Measurements from ENCODE around the gene TERT. TPM values are rescaled to one million over a fixed set of nuclear protein-coding genes. Genes with fewer than 3 reads are reported as not detected.
A peak's percentile ranks its signal among the peaks of the same experiment; 100 is the strongest.

TERT gene
- total RNA-seq, 2 experiments from 2014 or later = 156 to 198 TPM

DNA sequence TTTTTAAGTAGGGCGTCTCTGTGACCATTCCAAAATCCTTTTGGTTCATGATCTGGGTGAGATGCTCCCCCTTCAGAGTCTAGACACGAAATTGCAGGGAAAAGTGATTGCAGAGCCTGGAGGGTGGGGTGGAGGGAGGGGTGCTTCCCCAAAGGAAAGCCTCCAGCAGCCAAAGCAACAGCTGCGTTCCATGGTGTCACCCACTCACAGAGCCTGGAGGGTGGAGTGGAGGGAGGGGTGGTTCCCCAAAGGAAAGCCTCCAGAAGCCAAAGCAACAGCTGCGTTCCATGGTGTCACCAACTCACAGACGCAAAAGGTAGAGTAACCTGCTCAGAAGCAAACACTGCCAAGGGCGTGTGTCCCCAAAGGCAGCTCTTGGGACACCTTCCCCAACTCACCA is 47.1 kb downstream of the TERT start:
- Histone ChIP-seq H3K79me2 (ENCODE audit: insufficient read depth, low read depth, low read length) (no peaks in the 10 kb centered on the region), H2AFZ (ENCODE audit: low read length) (no peak overlapping the region), H3K4me3 (ENCODE audit: low read depth, low read length, poor library complexity, severe bottlenecking) (no peak overlapping the region), H3K4me1 (ENCODE audit: insufficient read depth, low read length, poor library complexity, severe bottlenecking) (peaks cover 19% of the 10 kb centered on the region), H3K27ac (ENCODE audit: low read depth, low read length, poor library complexity, severe bottlenecking) (no peak overlapping the region), H3K9me2 (ENCODE audit: insufficient read depth, low read length) (no peaks in the 10 kb centered on the region), H3K9me3 (ENCODE audit: low read length) (no peaks in the 10 kb centered on the region), H3K36me3 (ENCODE audit: insufficient read depth, low read length) (peaks cover 38% of the 10 kb centered on the region), H4K20me1 (ENCODE audit: insufficient read depth, low read length) (no peaks in the 10 kb centered on the region; the same call in 1 of the 2 replicates), H3K4me2 (ENCODE audit: low read length) (no peak overlapping the region)
- TF ChIP-seq EZH2phosphoT487 (IDR thresholded peaks at IDR 0.05; ENCODE audit: borderline replicate concordance, low read depth, low read length) = no peak
- TF ChIP-seq, protein P1, sequence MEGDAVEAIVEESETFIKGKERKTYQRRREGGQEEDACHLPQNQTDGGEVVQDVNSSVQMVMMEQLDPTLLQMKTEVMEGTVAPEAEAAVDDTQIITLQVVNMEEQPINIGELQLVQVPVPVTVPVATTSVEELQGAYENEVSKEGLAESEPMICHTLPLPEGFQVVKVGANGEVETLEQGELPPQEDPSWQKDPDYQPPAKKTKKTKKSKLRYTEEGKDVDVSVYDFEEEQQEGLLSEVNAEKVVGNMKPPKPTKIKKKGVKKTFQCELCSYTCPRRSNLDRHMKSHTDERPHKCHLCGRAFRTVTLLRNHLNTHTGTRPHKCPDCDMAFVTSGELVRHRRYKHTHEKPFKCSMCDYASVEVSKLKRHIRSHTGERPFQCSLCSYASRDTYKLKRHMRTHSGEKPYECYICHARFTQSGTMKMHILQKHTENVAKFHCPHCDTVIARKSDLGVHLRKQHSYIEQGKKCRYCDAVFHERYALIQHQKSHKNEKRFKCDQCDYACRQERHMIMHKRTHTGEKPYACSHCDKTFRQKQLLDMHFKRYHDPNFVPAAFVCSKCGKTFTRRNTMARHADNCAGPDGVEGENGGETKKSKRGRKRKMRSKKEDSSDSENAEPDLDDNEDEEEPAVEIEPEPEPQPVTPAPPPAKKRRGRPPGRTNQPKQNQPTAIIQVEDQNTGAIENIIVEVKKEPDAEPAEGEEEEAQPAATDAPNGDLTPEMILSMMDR (conservative IDR thresholded peaks at IDR 0.05; ENCODE audit: low read length) = no peak
- POLR2A ChIA-PET = no interaction called here
- CTCF ChIA-PET (ENCODE audit: unreplicated experiment) = interaction anchor here (0.6 kb wide), 1 partner anchor 153 kb away, joined by 3 read pairs; no protein-coding TSS in a partner anchor
- no peak for DNase-seq (ENCODE audit: low spot score)
- BruUV-seq (replicated peaks) = no TSS peak
- intact Hi-C loops (cut with micrococcal nuclease; ENCODE audit: unreplicated experiment) = no loop called here

DNA sequence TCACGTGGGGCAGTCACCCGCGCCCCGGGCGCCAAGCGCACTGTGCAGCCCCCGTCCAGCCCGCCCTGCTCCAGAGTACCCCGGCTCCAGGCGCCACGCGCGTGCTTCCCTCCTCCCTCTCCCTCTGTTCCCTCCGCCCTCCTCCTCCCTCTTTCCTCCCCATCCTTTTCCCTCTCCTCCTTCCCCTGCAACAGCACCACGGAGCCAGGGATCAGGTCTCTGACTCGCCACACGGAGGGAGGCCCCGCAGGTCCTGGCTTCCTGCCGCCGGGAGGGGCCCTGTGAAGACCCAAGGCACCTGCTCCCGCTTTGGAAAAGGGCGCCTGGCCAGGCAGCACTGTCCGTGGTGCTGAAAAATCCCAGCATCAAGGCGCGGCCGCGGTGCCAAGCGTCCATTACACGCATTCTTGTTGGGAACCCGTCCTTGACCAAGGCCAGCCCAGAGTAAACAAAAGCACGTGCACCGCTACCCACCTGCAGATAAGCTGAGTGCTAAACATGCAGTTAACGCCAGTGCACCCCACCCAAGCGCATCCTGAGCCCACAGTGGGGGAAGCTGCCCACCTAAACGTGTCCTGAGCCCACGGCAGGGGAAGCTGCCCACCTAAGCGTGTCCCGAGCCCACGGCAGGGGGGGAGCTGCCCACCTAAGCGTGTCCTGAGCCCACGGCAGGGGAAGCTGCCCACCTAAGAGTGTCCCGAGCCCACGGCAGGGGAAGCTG is 48.0 kb downstream of the TERT start:
- Histone ChIP-seq H3K9me2 (ENCODE audit: insufficient read depth, low read length) (no peaks in the 10 kb centered on the region), H3K4me2 (ENCODE audit: low read length) (no peak overlapping the region), H2AFZ (ENCODE audit: low read length) (no peak overlapping the region), H3K4me3 (ENCODE audit: low read depth, low read length, poor library complexity, severe bottlenecking) (no peak overlapping the region), H3K4me1 (ENCODE audit: insufficient read depth, low read length, poor library complexity, severe bottlenecking) (peaks cover 19% of the 10 kb centered on the region), H3K27ac (ENCODE audit: low read depth, low read length, poor library complexity, severe bottlenecking) (no peak overlapping the region), H4K20me1 (ENCODE audit: insufficient read depth, low read length) (no peaks in the 10 kb centered on the region; the same call in 1 of the 2 replicates), H3K36me3 (ENCODE audit: insufficient read depth, low read length) (peaks cover 30% of the 10 kb centered on the region), H3K9me3 (ENCODE audit: low read length) (no peaks in the 10 kb centered on the region), H3K79me2 (ENCODE audit: insufficient read depth, low read depth, low read length) (no peaks in the 10 kb centered on the region)
- ChIA-PET CTCF (ENCODE audit: unreplicated experiment) (no interaction called here), POLR2A (no interaction called here)
- TF ChIP-seq, protein P1 (conservative IDR thresholded peaks at IDR 0.05; ENCODE audit: low read length) = no peak
- no peak for TF ChIP-seq EZH2phosphoT487 (IDR thresholded peaks at IDR 0.05; ENCODE audit: borderline replicate concordance, low read depth, low read length)
- intact Hi-C loops (cut with micrococcal nuclease; ENCODE audit: unreplicated experiment) = no loop called here
- DNase-seq (ENCODE audit: low spot score) = peak; percentile 48
- BruUV-seq (replicated peaks) = no TSS peak

DNA sequence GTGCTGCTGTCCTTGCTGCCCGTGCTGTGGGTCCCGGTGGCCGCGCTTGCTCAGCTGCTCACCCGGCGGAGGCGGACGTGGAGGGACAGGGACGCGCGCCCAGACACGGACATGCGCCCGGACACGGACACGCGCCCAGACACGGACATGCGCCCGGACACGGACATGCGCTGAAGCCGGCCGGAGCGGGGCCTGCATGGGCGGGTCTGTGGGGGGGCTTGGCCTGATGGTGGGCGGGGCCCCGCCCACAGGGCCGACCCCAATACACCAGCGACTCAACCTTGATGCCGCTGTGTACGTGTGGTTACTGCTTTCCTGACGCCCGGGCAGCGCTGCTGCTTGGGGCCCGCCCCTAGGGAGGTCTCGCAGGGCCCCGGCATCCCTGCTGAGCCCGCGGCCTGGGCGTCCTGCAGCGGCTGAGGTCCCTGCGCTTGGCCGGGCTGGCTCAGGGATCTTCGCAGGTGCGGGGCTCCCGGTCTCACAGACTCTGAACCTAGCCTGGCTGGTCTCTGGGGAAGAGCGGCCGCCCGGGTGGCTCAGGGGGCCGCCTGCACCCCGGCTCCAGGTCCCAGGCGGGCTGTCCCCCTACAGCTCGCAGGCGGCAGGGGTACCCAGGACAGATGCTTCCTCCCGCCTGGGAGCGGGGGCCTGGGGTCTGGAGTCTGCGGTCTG is 48.8 kb downstream of the TERT start:
- no peaks in the 10 kb centered on the region for H3K79me2 ChIP-seq (ENCODE audit: insufficient read depth, low read depth, low read length)
- H3K9me2 ChIP-seq (ENCODE audit: insufficient read depth, low read length) = no peaks in the 10 kb centered on the region
- H3K4me1 ChIP-seq (ENCODE audit: insufficient read depth, low read length, poor library complexity, severe bottlenecking) = peaks cover 18% of the 10 kb centered on the region
- peaks cover 24% of the 10 kb centered on the region; the same call in 1 of the 2 replicates for H3K36me3 ChIP-seq (ENCODE audit: insufficient read depth, low read length)
- H3K9me3 ChIP-seq (ENCODE audit: low read length) = no peaks in the 10 kb centered on the region
- CTCF ChIA-PET (ENCODE audit: unreplicated experiment) = no interaction called here
- H4K20me1 ChIP-seq (ENCODE audit: insufficient read depth, low read length) = no peaks in the 10 kb centered on the region; the same call in 1 of the 2 replicates
- H2AFZ ChIP-seq (ENCODE audit: low read length) = no peak overlapping the region
- POLR2A ChIA-PET = no interaction called here
- peak; percentile 29 for DNase-seq (ENCODE audit: low spot score)
- no peak overlapping the region for H3K4me2 ChIP-seq (ENCODE audit: low read length)
- H3K4me3 ChIP-seq (ENCODE audit: low read depth, low read length, poor library complexity, severe bottlenecking) = no peak overlapping the region
- intact Hi-C loops (cut with micrococcal nuclease; ENCODE audit: unreplicated experiment) = no loop called here
- no TSS peak for BruUV-seq (replicated peaks)
- H3K27ac ChIP-seq (ENCODE audit: low read depth, low read length, poor library complexity, severe bottlenecking) = no peak overlapping the region
- TF ChIP-seq, protein P1 (conservative IDR thresholded peaks at IDR 0.05; ENCODE audit: low read length) = no peak
- TF ChIP-seq EZH2phosphoT487 (IDR thresholded peaks at IDR 0.05; ENCODE audit: borderline replicate concordance, low read depth, low read length) = no peak
